GM19452 (cell line): ENCODE results near the gene KCNS1.
"Not testable (repeated sequence)": the region's sequence is repeated elsewhere in the genome, so short reads cannot be mapped to it uniquely, and the experiment has no call there.

Experiments used
- ATAC-seq: cut with Tn5 transposase; IDR thresholded peaks from one replicate; pipeline ENCODE4 v1.9.1; 2021; ENCODE audit not compliant: unreplicated experiment

KCNS1 gene

DNA sequence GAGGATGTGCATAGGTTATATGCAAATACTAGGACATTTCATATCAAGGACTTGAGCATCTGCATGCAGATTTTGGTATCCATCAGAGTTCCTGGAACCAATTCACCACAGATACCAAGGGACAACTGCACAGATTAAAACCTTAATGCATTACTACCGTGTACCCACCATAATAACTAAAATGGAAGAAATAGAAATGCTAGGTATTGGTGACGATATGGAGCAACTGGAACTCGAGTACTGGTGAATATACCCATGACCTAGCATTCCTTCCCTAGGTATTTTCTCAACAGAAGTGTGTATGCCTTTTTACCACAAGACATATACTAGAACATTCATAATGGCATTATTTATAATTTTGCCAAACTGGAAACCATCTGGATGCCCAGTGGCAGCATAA, 18.5 kb downstream of the KCNS1 start:
- ATAC-seq, result no peak

DNA sequence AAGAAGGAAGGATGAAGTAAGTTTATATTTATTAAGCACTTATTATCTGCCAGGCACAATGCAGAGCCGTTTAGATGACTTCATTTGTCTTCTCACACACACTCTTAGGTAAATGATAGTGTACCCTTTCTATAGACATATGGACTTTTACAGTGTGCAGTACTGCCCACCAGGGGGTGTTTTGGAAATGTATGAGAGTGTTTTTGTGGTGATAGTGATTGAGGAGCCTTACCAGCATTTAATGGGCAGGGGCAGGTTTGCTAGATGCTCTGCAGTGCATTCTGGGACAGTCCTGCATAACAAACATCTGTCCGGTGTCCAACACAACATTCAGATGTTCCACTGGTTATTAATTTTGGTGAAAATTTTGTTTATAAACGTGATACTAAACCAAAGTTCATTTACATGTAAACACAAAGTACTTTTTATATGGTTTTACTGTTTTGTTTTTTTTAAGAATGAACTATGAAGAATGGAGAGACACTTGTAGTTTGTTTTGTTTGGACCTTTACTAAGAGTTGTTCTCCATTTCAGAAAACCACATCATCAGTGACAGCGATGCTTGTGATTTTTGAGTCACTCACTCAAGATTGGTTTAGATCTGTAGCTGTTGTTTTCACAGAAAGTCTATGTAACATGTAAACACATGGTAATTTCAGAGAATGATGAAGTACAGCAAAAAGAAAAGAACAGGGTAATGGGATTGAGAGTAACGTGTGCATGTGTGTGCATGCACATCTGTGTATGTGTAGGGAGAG, 19.9 kb downstream of the KCNS1 start:
- no peak for ATAC-seq

DNA sequence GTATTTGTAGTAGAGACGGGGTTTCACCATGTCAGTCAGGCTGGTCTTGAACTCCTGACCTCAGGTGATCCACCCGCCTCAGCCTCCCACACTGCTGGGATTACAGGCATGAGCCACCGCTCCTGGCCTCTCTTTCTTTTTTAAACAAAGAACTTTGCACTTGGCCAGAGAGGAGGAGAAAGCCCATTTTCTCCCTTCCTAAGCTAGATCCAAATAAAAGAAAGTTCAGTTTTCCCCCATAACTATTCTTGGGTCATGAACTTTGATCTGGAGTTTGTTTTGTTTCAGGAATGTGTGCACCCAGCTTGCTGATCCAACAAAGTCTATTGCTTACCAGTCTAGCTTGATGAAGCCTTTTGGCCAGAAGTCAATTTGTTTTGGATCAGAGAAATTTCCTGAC, 23.4 kb downstream of the KCNS1 start:
- no peak for ATAC-seq

DNA sequence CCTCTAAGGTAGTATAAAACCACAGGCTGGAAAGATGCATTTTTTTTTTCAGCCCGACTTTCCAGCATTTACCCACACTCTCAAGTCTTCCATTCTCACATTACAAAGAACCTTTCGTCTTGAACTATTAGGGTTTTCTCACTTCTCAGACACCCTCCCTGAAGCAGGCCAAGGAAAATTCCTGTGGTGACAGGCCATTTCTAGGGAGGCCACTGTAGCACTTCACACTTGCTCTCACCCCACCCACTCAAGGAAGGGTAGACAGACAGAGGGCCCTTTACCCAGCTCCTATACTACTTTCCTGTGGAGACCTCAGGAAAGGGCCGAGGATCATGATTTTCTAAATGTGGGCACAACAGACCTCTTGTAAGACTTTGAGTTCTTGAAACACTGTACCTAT, 27.7 kb downstream of the KCNS1 start:
- ATAC-seq, result no peak

DNA sequence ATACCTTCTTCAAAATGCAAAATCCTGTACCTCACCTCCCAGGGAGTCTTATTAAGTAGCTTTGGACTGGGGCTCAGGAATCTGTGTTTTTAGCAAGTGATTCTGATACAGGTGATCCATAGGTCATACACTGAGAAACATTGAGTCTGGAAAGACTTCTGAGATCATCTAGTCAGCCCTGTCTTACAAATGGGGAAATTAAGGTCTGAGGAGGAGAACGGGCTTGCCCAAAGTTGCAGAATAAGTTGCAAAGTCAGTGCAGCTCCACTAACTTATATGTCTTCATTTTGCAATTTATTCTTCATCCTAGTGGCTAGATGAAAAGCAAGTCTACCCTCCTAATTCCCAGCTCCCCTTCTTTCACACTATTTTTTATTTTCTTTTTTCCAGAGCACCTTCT, 28.9 kb downstream of the KCNS1 start:
- ATAC-seq, result no peak

DNA sequence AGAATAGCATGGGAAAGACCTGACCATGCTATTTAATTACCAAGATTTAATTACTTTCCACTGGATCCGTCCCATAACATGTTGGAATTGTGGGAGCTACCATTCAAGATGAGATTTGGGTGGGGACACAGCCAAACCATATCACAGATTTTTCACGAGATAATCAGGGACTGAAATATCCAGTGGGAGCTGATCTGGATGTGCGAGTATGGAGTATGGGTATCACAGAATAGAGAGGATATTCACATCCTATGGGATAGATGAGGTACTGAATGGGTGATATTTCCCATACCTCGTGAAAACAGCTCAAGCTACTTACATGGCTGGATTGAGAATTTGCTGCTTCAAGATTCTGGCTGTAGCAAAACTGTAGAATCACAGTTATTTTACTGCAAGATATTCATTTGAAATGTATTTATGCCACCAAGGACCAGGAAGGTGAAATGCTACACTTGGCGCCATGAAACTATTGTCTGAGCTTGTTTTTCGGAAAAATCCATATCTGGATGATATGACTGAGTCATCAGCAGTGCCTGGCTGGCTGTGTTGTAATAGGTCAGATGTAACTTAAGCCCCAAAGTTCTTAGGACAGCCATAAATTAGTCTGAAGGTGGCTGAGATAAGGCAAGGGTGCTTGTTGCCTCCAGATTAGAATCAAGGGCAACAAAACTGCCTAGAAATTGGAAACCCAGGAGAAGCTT, 29.8 kb downstream of the KCNS1 start:
- ATAC-seq, result no peak

DNA sequence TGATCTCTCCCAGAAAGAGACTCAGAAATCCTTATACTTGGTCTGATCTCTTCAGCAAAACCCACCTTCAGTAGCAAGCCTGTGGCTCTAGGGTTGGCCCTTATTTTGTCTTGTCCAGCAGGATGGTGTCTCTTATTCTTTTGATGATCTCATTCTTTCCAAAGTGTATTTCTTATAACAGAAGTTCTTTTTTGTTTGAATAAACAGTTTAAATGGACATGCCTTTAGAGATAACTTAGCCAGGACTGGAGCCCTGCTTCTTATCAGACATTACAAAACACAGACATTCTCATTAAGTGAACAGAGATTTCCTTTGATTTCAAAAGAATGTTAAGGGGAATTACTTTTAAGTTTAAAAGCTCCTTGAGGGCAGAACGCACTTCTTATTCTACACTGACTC, 31.7 kb downstream of the KCNS1 start:
- ATAC-seq, result no peak

DNA sequence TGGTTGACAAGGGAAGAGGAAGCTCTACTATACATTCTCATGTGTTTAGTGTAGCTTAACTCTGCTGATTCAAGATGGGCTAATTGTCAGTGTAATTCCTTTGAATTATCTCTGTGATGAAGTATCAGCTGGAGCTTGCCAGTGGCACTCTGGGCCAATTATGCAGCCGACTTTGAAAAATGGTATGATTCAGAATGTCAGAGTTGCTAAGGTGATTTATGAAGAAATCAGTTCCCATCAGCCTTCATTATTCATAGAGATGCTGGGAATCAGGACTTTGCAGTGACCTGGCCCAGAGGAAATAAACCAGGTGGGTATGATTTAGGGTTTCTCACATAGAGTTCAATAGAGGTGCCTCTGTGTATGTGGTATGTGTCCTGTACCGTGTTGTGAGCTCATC, 33.4 kb downstream of the KCNS1 start:
- no peak for ATAC-seq

DNA sequence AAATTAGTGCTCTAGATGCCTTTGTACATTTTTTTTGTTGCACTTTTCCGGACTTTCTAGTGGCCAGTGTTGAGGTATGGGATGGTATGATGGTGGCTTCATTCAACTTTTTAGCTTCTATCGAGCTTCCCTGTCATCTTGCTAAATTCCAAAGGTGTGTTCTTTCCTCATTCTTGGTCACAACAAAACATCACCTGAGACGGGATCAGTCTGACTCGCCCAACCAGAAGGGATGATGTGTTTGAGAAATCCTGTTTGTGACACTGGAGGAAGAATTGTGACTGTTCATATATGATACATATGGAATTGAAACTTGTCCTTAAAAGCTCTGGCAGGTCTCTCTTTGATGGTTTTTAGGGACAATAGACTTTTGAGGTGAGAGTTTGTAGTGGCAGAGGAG, 33.8 kb downstream of the KCNS1 start:
- ATAC-seq, result no peak

DNA sequence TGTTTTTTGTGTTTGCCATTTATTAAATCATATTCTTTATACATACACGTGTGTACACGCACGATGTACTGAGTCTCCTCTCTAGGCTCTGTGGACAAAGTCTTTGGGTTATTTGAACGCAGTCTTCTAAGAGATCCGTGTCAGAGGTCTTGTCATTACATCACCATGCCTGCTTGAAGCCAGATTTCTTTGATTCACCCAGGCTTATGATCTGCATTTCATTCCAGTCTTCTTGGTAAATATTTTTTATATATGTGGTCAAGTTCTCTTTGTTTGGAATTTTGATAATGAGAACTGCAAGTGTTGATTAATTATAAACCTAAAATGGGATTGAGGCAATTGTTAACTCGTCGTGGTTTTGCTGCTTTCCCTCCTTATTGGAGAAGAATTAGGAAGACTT, 34.6 kb downstream of the KCNS1 start:
- no peak for ATAC-seq

DNA sequence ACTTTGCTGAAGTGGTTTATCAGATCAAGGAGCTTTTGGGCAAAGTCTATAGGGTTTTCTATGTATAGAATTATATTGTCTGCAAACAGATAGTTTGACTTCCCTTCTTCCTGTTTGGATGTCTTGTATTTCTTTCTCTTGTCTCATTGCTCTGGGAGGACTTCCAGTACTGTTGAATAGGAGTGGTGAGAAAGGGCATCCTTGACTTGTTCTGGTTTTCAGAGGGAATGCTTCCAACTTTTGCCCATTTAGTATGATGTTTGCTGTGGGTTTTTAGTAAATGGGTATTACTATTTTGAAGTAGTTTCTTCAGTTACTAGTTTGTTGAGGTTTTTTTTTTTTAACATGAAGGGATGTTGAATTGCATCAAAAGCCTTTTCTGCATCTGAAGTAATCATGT, 36.1 kb downstream of the KCNS1 start:
- ATAC-seq, result no peak

DNA sequence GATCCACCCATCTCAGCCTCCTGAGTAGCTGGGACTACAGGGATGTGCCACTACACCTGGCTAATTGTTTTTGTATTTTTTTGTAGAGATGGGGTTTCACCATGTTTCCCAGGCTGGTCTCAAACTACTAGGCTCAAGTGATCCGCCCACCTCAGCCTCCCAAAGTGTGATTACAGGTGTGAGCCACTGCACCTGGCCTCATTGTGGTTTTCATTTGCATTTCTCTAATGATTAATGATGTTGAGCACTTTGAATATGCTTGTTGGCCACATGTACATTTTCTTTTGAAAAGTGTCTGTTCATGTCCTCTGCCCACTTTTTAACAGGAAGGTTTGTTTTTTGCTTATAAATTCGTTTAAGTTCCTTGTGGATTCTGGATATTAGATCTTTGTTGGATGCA, 37.8 kb downstream of the KCNS1 start:
- not testable (repeated sequence) for ATAC-seq

DNA sequence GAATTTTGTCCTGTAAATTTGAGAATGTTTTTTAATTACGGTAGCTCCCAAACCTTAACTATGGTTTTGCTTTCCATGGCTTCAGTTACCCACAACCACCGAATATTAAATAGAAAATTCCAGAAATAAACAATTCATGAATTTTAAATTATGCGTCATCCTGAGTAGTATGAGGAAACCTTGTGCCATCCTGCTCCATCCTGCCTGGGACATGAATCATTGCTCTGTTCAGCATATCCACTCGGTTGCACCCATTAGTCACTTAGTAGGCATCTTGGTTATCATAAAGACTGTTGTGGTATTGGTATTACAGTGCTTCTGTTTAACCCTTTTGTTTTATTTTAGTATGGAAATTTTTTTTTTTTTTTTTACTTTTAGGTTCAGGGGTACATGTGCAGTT, 39.7 kb downstream of the KCNS1 start:
- ATAC-seq, result no peak

DNA sequence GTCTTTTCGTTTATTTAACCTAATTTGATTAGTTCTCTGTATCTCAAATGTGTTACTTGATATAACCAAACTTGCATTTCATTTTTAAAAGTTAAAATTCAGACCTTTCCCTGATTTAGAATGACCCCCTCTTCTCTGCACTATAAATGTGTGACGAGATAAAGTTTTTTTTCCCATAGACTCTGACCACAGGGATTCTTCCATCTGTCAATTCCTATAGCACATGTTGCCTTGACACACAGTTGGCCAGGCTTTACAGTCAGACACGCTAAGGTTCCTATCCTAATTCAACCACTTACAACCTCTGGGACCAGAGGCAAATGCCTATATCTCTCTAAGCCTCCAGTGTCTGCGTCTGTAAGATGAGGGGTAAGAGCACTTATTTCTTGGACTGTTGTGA, 40.6 kb downstream of the KCNS1 start:
- ATAC-seq, result no peak

DNA sequence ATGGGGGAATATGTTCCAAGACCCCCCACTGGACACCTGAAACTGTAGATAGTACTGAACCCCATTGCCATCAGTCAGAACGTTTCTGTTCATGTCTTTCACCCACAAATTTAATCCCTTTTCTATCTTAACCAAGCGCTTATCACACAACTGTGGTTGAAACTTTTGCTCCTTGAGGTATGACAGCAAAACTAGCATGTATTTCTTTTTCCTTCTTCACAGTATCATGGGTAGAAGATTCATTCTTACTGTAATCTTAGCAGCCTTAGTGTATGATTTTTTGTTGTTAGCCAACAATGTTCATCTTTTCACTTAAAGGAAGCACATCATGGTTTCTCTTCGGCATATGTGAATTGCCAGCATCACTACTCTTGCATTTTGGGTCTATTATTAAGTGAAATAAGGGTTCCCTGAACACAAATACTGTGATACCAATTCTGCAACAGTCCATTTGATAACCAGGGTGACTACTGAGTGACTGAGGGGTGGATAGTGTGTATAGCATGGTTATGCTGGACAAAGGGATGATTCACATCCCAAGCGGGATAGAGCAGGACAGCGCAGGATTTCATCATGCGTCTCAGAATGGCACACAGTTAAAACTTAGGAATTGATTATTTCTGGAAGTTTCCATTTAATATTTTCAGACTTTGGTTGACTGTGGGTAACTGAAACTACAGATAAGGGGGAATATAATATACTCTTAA, 41.8 kb downstream of the KCNS1 start:
- no peak for ATAC-seq

DNA sequence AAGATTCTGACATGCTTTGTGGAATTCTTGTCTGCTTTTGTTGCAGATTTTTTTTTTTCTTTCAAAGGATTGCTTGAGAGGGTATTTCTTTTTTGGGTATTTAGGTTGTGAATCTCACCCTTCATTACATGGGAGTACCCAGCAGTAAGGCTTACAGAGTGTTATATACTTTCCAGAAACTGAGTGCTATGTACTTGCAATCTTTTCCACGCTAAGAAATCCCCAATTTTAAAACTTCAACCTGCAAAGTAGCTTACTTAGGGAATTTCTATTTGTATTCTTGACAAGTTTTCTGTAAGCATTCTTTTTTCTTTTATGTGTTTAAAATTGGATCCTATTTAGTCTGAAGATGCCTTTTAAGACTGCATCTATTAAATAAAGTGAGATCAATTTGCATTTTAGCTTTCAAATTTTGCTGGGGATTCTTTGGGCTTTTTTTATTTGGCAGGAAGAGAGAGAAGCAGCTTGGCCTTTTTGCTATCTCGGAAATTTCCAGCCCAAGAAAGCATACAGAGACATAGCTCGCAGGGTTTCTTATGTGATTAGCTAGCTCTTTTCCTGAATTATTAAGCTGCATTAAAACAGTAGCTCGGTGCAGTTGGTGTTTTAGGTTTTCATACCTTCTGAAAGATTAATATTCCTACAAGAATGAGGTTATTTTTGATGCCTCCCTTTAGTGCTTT, 42.6 kb downstream of the KCNS1 start:
- ATAC-seq, result no peak

DNA sequence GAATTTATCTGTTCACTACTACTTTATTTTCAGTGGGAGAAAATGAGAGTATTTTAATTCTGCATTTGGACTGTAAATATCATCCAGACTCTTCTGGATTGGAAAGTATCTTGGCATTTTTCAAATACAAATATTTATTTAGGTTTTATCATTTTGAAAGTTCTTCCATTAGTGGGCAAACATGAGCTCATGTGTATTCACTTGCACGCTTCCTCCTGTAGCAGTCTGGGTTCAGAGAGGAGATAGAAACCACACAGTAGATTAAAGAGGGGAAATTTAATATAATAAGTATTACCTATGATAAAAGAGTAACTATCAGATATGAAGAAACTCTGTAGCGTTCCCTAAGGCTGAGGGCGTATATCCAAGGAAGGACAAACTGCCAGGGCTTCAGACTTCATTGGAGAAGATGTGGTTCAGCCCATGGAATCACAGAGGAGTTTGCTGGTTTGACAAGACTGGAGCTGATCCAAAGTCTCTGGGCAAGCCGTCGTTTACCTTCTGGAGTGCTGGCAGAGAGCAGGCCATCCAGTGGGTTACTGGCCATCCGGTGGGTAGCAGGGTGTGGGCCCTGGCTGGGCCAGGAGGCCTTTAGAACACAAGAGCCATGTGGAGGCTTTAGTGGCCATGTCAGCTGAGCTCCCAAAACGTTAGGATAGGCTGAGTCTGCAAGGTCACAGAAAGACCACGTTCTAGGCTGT, 44.3 kb downstream of the KCNS1 start:
- ATAC-seq, result no peak

DNA sequence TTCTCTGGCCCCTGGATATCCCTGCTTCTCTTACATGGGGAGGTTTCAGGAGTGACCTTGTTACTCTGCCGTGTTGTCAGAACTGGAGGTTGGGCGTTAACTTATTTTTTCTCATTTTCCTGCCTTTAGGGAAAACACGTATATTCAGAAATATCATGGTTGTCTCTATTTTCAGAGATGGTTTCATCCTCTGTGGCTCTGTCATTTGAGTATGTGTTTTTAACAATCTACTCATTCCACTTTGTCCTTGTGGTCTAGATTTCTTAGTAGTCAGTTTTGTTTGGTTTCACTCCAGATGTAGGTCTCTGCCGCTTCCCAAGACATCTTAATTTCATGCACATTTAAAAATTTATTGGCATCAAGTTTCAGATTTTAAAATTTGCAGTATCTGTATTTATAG, 45.9 kb downstream of the KCNS1 start:
- no peak for ATAC-seq

DNA sequence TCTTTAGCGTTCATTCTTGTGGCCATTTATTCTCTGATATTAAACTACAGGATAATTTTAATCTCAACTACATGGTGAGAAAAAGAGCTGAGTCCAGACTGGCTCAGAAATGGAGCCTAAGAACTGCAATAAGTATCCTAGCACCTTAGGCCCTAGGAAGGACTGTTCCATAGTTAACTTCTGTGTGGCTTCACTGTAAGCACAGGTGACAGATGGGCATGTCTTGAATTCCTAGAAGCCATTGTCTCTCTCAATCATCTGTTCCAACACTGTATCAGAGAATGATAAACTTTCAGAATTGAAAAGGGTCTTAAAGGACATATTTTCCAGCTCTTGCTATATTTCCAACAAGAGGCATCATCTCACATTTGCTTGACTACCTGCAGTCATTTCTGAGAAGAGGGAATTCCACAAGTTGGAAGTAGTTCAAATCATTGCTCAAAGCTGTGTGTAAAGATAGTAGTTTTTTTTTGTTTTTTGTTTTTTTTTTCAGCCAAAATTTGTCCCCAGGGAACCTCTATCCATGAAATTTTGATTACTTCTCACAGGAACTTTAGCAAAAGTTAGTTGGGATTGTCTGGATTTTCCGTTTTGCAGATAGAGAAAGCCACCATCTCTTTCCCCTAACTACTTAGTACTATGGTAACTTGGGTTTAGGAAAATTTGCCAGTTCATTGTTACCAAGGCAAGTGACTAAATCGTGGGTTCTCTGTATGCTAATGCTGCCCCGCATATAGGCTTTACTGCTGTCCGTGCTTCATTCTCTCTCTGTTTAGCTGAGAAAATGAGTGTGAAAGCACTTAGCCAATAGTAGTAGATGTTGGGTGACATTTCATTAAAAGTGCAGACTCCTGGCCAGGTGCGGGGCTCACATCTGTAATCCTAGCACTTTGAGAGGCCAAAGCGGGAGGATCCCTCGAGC, 47.2 kb downstream of the KCNS1 start:
- ATAC-seq, result peak; percentile 10
